PC-3 (cell line): ENCODE results near the gene MGLL. TPM values are rescaled to one million over a fixed set of nuclear protein-coding genes. Genes with fewer than 3 reads are reported as not detected.

Experiments
- ATAC-seq: fragments of 200-7000 bp; cut with Tn5 transposase; 2 replicates; pipeline ENCODE4 v1.9.1; 2020; ENCODE audit warnings: mild to moderate bottlenecking, moderate library complexity
- BruUV-seq: library from RNA; stranded (reverse); fragments of 400-500 nt; replicated peaks from 2 replicates; lab custom pipeline; 2021; lab: Mats Ljungman, UMichigan
- CTCF ChIA-PET: fragments of 300-600 bp; sonication (Branson Sonifier 250); formaldehyde crosslinking; loops from one replicate; lab custom pipeline; 2022; ENCODE audit warnings: antibody characterized with exemption; lab: Charles Lee
- POLR2A ChIA-PET: fragments of 300-600 bp; sonication (Branson Sonifier 250); formaldehyde crosslinking; loops from one replicate; lab custom pipeline; 2022; ENCODE audit warnings: antibody characterized with exemption; ENCODE audit not compliant: unreplicated experiment; lab: Charles Lee
- DNase-seq: peaks from one replicate; pipeline ENCODE4 v3.0.0-alpha.2; 2015
- H2AFZ ChIP-seq: fragments of 300-600 bp; sonication (generic); 2 replicates; pipeline ENCODE4 v1.6.0; 2016; ENCODE audit warnings: antibody characterized with exemption, low read length
- H3F3A ChIP-seq: fragments of 300-600 bp; sonication (generic); one replicate; pipeline ENCODE4 v1.6.0; 2017; ENCODE audit warnings: antibody characterized with exemption, low read length, control low read depth, mild to moderate bottlenecking; ENCODE audit not compliant: unreplicated experiment
- H3K27ac ChIP-seq: fragments of 300-600 bp; sonication (generic); 2 replicates; pipeline ENCODE4 v1.5.1; 2016; ENCODE audit warnings: mild to moderate bottlenecking, low read length
- H3K27me3 ChIP-seq: fragments of 300-600 bp; sonication (generic); 2 replicates; pipeline ENCODE4 v1.6.1; 2016; ENCODE audit warnings: low read length, mixed read lengths
- H3K36me3 ChIP-seq: fragments of 300-600 bp; sonication (generic); 2 replicates; pipeline ENCODE4 v1.6.1; 2016; ENCODE audit warnings: low read depth, mixed run types, low read length, mixed read lengths
- H3K4me1 ChIP-seq: fragments of 300-600 bp; sonication (generic); 2 replicates; pipeline ENCODE4 v1.5.1; 2016; ENCODE audit warnings: low read length; ENCODE audit not compliant: insufficient read depth
- H3K4me2 ChIP-seq: fragments of 300-600 bp; sonication (generic); 2 replicates; pipeline ENCODE4 v1.6.0; 2016; ENCODE audit warnings: low read length
- H3K4me3 ChIP-seq: fragments of 300-600 bp; sonication (generic); 2 replicates; pipeline ENCODE4 v1.5.1; 2016; ENCODE audit warnings: mild to moderate bottlenecking, low read length, mixed read lengths
- H3K79me2 ChIP-seq: fragments of 300-600 bp; sonication (generic); 2 replicates; pipeline ENCODE4 v1.6.1; 2017; ENCODE audit warnings: low read length, mixed read lengths
- H3K9ac ChIP-seq: fragments of 300-600 bp; sonication (generic); 2 replicates; pipeline ENCODE4 v1.6.0; 2016; ENCODE audit warnings: mild to moderate bottlenecking, low read length
- H3K9me2 ChIP-seq: fragments of 300-600 bp; sonication (generic); replicated peaks from 2 replicates; pipeline ENCODE4 v1.6.1; 2016; ENCODE audit warnings: mixed run types, low read length, mixed read lengths
- H3K9me3 ChIP-seq: fragments of 300-600 bp; sonication (generic); 2 replicates; pipeline ENCODE4 v1.6.1; 2016; ENCODE audit warnings: low read length, mixed read lengths
- H4K20me1 ChIP-seq: fragments of 300-600 bp; sonication (generic); 2 replicates; pipeline ENCODE4 v1.6.1; 2016; ENCODE audit warnings: low read length, mixed read lengths
- EZH2 ChIP-seq: fragments of 300-600 bp; sonication (generic); IDR thresholded peaks from one replicate; pipeline ENCODE4 v1.6.1; 2017; ENCODE audit warnings: antibody characterized with exemption, mild to moderate bottlenecking, low read length; ENCODE audit not compliant: unreplicated experiment
- EZH2phosphoT487 ChIP-seq: fragments of 300-600 bp; sonication (generic); IDR thresholded peaks from 2 replicates; pipeline ENCODE4 v1.6.1; 2018; ENCODE audit warnings: mild to moderate bottlenecking, antibody characterized with exemption, low read length, borderline replicate concordance
- intact Hi-C: fragments of 100-400 bp; cut with micrococcal nuclease; formaldehyde crosslinking; loops from 2 replicates; pipeline ENCODE4 v1.9.0; 2023
- total RNA-seq: library from RNA; depleted of rRNA; stranded (reverse); fragments of >200 nt; gene quantifications from 2 replicates; pipeline ENCODE4 v1.2.3, GENCODE V29; 2014
- TF ChIP-seq, protein P1 (sequence below): fragments of 300-600 bp; sonication (generic); conservative IDR thresholded peaks from 2 replicates; pipeline ENCODE4 v1.5.1; 2017; ENCODE audit warnings: antibody characterized with exemption, low read depth, mild to moderate bottlenecking, low read length

MGLL gene
- total RNA-seq, 1 experiment from 2014 or later, result 38.7 TPM

DNA sequence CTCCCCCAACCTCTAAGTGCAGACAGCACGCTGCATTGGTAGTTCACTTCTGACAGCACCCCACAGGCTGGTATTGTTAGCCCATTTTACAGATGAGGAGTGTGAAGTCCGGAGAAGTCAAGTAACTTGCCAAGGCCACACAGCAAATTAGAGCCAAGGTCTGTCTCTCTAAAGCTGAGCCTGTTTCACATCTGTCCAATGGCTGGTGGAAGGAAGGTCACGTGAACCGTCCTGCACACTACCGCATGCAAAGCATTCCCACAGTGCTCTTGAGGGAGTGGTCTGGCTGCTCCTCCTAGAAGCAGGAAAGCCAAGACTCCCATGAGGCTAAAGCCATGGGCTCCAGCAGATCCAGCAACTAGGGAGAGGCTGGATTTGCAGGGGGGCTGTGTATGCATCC lies 50.0 kb downstream of the MGLL start:
- H3K4me1 ChIP-seq, result peaks cover 24% of the 10 kb centered on the region
- ChIA-PET POLR2A (no interaction called here), CTCF (no interaction called here)
- no peak overlapping the region for H3K9ac ChIP-seq
- H3K9me3 ChIP-seq, result no peaks in the 10 kb centered on the region
- DNase-seq (no peak), ATAC-seq (no peak)
- no peaks in the 10 kb centered on the region for H3K27me3 ChIP-seq
- H3K4me3 ChIP-seq, result no peak overlapping the region
- intact Hi-C loops, result no loop called here
- no peaks in the 10 kb centered on the region for H3F3A ChIP-seq
- no peak for TF ChIP-seq EZH2
- no peak for TF ChIP-seq EZH2phosphoT487
- TF ChIP-seq, protein P1, sequence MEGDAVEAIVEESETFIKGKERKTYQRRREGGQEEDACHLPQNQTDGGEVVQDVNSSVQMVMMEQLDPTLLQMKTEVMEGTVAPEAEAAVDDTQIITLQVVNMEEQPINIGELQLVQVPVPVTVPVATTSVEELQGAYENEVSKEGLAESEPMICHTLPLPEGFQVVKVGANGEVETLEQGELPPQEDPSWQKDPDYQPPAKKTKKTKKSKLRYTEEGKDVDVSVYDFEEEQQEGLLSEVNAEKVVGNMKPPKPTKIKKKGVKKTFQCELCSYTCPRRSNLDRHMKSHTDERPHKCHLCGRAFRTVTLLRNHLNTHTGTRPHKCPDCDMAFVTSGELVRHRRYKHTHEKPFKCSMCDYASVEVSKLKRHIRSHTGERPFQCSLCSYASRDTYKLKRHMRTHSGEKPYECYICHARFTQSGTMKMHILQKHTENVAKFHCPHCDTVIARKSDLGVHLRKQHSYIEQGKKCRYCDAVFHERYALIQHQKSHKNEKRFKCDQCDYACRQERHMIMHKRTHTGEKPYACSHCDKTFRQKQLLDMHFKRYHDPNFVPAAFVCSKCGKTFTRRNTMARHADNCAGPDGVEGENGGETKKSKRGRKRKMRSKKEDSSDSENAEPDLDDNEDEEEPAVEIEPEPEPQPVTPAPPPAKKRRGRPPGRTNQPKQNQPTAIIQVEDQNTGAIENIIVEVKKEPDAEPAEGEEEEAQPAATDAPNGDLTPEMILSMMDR, result no peak
- H2AFZ ChIP-seq, result no peak overlapping the region
- H3K36me3 ChIP-seq, result peaks cover 2% of the 10 kb centered on the region; the same call in 1 of the 2 replicates
- H3K4me2 ChIP-seq, result no peak overlapping the region
- no TSS peak for BruUV-seq
- no peaks in the 10 kb centered on the region for H4K20me1 ChIP-seq
- peaks cover 21% of the 10 kb centered on the region for H3K79me2 ChIP-seq
- no peak overlapping the region for H3K27ac ChIP-seq
- no peaks in the 10 kb centered on the region for H3K9me2 ChIP-seq

GRCh38 chr3:127771746-127772145 lies 50.6 kb downstream of the MGLL start:
- Histone ChIP-seq H3K4me2 (no peak overlapping the region), H2AFZ (no peak overlapping the region), H3K4me1 (peaks cover 28% of the 10 kb centered on the region), H3K9me2 (no peaks in the 10 kb centered on the region), H3K9me3 (no peaks in the 10 kb centered on the region), H3K4me3 (no peak overlapping the region), H3K36me3 (no peaks in the 10 kb centered on the region), H4K20me1 (no peaks in the 10 kb centered on the region), H3K27me3 (no peaks in the 10 kb centered on the region), H3K9ac (no peak overlapping the region), H3K27ac (no peak overlapping the region), H3F3A (no peaks in the 10 kb centered on the region), H3K79me2 (peaks cover 21% of the 10 kb centered on the region)
- intact Hi-C loops, result no loop called here
- no peak for DNase-seq
- ChIA-PET CTCF (no interaction called here), POLR2A (no interaction called here)
- ATAC-seq, result no peak
- no TSS peak for BruUV-seq
- TF ChIP-seq, protein P1, result no peak
- TF ChIP-seq EZH2 (no peak), EZH2phosphoT487 (no peak)

DNA sequence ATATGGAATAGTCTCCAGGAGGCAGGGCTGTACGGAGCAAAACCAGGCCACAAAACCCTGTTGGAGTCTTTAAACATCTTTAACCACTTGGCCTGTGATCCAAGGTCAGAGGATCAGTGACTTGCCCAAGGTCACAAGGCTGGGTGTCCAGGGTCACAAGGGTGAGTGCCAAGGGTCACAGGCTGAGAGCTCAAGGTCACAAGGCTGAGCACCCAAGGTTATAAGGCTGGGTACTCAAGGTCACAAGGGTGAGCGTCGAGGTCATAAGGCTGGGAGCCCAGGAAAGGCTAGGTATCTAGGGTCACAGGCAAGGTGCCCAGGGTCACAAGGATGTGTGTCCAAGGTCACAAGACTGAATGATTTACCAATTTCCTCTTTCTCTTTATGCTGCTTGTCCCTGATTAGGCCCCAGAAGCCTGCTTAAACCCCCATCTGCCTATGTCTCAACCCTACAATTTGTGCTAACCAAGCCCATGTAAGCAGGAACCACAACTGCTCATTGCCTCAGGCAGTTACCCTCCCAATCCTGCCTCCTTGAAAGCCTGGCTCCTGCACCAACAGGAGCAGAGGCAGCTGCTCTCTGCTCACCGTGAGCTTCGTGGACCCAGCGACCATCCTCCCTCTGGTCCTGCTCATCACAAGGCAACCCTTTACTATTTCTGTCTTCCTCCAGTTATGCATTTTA lies 51.5 kb downstream of the MGLL start:
- Histone ChIP-seq H3K4me1 (peaks cover 28% of the 10 kb centered on the region), H3K27ac (no peak overlapping the region), H3K79me2 (peaks cover 22% of the 10 kb centered on the region), H3K9me3 (no peaks in the 10 kb centered on the region), H3F3A (no peaks in the 10 kb centered on the region), H3K27me3 (no peaks in the 10 kb centered on the region), H3K9ac (no peak overlapping the region), H3K4me3 (no peak overlapping the region), H3K4me2 (no peak overlapping the region), H3K36me3 (no peaks in the 10 kb centered on the region), H4K20me1 (no peaks in the 10 kb centered on the region), H2AFZ (no peak overlapping the region), H3K9me2 (no peaks in the 10 kb centered on the region)
- ATAC-seq (no peak), DNase-seq (no peak)
- no peak for TF ChIP-seq EZH2
- TF ChIP-seq EZH2phosphoT487, result no peak
- TF ChIP-seq, protein P1, result no peak
- BruUV-seq, result no TSS peak
- intact Hi-C loops, result no loop called here
- ChIA-PET POLR2A (interaction anchor here (0.6 kb wide), 1 partner anchor 223 kb away, joined by 7 read pairs; no protein-coding TSS in a partner anchor), CTCF (no interaction called here)
